ENCODE data around the gene TDRD9. TPM values are rescaled to one million over a fixed set of nuclear protein-coding genes. Genes with fewer than 3 reads are reported as not detected.
A peak's percentile ranks its signal among the peaks of the same experiment; 100 is the strongest.
"Not testable (repeated sequence)": the region's sequence is repeated elsewhere in the genome, so short reads cannot be mapped to it uniquely, and the experiment has no call there.

Gene TDRD9
- total RNA-seq, 1 donor from 2014 or later = not detected

DNA sequence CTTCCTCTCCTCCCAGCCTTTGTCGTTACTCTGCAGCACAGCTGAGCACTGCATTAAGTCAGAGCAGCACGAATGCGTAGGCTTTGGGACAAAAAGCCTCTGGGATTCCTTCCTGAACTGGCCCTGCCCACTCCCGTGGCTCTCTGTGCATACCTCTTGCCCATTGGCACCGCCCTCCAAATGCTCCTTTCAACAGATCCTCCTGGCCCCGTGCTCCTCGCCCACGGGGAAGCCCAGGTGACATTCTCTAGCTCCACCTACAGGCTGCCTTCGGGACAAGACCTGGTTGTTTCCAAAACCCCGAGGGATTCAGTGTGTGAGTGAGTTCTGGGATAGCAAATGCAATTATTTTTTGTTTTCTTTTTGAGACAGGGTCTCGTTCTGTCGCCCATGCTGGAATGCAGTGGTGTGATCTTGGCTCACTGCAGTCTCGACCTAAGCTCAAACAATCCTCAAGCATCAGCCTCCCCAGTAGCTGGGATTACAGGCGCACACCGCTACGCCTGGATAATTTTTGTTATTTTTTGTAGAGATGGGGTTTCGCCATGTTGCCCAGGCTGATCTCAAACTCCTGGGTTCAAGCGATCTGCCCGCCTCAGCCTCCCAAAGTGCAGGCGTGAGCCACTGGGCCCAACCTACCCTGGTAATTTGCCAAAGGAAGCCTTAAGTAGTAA lies 17.9 kb upstream of the TDRD9 start:
- TF ChIP-seq, protein P1, sequence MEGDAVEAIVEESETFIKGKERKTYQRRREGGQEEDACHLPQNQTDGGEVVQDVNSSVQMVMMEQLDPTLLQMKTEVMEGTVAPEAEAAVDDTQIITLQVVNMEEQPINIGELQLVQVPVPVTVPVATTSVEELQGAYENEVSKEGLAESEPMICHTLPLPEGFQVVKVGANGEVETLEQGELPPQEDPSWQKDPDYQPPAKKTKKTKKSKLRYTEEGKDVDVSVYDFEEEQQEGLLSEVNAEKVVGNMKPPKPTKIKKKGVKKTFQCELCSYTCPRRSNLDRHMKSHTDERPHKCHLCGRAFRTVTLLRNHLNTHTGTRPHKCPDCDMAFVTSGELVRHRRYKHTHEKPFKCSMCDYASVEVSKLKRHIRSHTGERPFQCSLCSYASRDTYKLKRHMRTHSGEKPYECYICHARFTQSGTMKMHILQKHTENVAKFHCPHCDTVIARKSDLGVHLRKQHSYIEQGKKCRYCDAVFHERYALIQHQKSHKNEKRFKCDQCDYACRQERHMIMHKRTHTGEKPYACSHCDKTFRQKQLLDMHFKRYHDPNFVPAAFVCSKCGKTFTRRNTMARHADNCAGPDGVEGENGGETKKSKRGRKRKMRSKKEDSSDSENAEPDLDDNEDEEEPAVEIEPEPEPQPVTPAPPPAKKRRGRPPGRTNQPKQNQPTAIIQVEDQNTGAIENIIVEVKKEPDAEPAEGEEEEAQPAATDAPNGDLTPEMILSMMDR (conservative IDR thresholded peaks at IDR 0.05) = peak; percentile 85
- H3K27ac Mint-ChIP-seq = peak overlapping the region; percentile 82

GRCh38 chr14:103910984-103911383 lies 17.3 kb upstream of the TDRD9 start:
- H3K4me1 Mint-ChIP-seq (ENCODE audit: unreplicated experiment) = peaks cover 9% of the 10 kb centered on the region
- no peaks in the 10 kb centered on the region for H3K9me3 Mint-ChIP-seq
- peaks cover 7% of the 10 kb centered on the region for H3K36me3 Mint-ChIP-seq
- no peaks in the 10 kb centered on the region for H3K27me3 Mint-ChIP-seq
- no peak overlapping the region for H3K27ac Mint-ChIP-seq
- H3K4me3 Mint-ChIP-seq = no peak overlapping the region
- no peak for DNase-seq (ENCODE audit: extremely low spot score, unreplicated experiment)
- TF ChIP-seq, protein P1 (conservative IDR thresholded peaks at IDR 0.05) = no peak

More for the DNA sequence above, 17.9 kb upstream of the TDRD9 start:
- H3K9me3 Mint-ChIP-seq = no peaks in the 10 kb centered on the region
- peaks cover 7% of the 10 kb centered on the region for H3K36me3 Mint-ChIP-seq
- DNase-seq (ENCODE audit: extremely low spot score, unreplicated experiment) = peak; percentile 84
- no peaks in the 10 kb centered on the region for H3K27me3 Mint-ChIP-seq
- H3K4me1 Mint-ChIP-seq (ENCODE audit: unreplicated experiment) = peaks cover 9% of the 10 kb centered on the region
- peak overlapping the region; percentile 74 for H3K4me3 Mint-ChIP-seq

GRCh38 chr14:103915616-103916015 lies 12.6 kb upstream of the TDRD9 start:
- Mint-ChIP-seq H3K4me3 (no peak overlapping the region), H3K27me3 (no peaks in the 10 kb centered on the region), H3K36me3 (peaks cover 4% of the 10 kb centered on the region), H3K4me1 (ENCODE audit: unreplicated experiment) (peaks cover 1% of the 10 kb centered on the region), H3K9me3 (no peaks in the 10 kb centered on the region), H3K27ac (no peak overlapping the region)
- TF ChIP-seq, protein P1 (conservative IDR thresholded peaks at IDR 0.05) = no peak
- no peak for DNase-seq (ENCODE audit: extremely low spot score, unreplicated experiment)

GRCh38 chr14:103916636-103917262 lies 11.5 kb upstream of the TDRD9 start:
- no peak for DNase-seq (ENCODE audit: extremely low spot score, unreplicated experiment)
- Mint-ChIP-seq H3K27ac (no peak overlapping the region), H3K27me3 (no peaks in the 10 kb centered on the region), H3K9me3 (no peaks in the 10 kb centered on the region), H3K4me1 (ENCODE audit: unreplicated experiment) (peaks cover 5% of the 10 kb centered on the region), H3K4me3 (no peak overlapping the region), H3K36me3 (peaks cover 8% of the 10 kb centered on the region)
- TF ChIP-seq, protein P1 (conservative IDR thresholded peaks at IDR 0.05) = no peak

DNA sequence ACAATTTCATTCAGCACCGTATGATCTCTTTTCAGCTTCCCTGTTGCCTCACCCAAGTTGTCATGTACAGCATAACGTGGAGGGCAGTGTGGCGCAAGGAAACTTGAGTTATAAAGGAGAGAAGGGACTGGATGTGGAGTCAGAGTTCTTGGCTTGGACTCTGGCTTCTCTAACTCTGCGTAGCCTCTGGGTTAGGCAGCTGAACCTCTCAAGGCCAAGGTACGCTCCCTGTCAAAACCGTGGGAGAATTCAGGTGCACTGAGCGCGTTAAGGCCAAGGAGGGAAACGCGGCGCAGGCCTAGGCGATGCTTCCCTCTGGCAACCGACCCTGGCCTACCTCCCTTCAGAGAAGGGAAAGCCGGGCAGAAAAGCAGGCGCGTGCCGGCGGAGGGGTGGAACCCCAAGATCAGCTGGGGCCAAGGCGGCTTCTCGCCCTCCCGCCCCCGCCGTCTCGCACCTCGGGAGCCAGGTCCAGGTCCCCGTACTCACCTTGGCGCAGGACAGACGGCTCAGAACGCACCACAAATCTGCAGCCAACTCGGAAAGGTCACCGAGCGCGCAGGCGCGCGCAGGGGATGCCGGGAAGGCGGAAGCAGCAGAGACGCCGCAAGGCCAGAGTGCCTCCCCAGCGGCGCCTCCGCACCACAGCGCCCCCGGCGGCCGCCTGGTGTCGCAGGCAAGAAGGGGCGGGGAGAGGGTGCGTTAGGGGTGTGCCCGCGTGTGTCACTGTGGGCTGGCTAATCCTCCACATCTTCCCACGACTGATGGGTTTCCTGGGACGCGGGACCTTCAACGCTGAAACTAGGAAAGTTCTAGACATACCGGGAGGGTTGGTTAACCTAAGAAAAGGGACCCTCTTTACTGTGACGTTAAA lies 7.0 kb upstream of the TDRD9 start:
- TF ChIP-seq, protein P1 (conservative IDR thresholded peaks at IDR 0.05) = peak; percentile 99
- peaks cover 5% of the 10 kb centered on the region for H3K4me1 Mint-ChIP-seq (ENCODE audit: unreplicated experiment)
- peaks cover 4% of the 10 kb centered on the region for H3K36me3 Mint-ChIP-seq
- peak; percentile 97 for DNase-seq (ENCODE audit: extremely low spot score, unreplicated experiment)
- H3K27ac Mint-ChIP-seq = peak overlapping the region; percentile 90
- H3K4me3 Mint-ChIP-seq = peak overlapping the region; percentile 93
- H3K9me3 Mint-ChIP-seq = no peaks in the 10 kb centered on the region
- H3K27me3 Mint-ChIP-seq = peaks cover 7% of the 10 kb centered on the region

DNA sequence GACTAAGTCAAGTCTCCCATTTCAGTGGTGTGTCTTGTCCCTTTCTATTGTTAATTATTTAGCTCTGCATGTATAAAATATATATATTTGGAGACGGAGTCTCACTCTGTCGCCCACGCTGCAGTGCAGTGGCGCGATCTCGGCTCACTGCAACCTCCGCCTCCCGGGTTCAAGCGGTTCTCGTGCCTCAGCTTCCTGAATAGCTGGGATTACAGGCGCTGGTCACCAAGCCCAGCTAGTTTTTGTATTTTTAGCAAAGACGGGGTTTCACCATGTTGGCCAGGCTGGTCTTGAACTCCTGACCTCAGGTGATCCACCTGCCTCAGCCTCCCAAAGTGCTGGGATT lies 6.4 kb upstream of the TDRD9 start:
- H3K4me1 Mint-ChIP-seq (ENCODE audit: unreplicated experiment); DNase-seq (ENCODE audit: extremely low spot score, unreplicated experiment); H3K27ac Mint-ChIP-seq; H3K36me3 Mint-ChIP-seq; H3K27me3 Mint-ChIP-seq; H3K9me3 Mint-ChIP-seq: not testable (repeated sequence)
- H3K4me3 Mint-ChIP-seq = peak overlapping the region; percentile 93

All from type B pancreatic cell (in vitro differentiated cells).